Activated CD8-positive, alpha-beta T cell treated with anti-CD3 and anti-CD28 coated beads for 36 hours (primary cell): ENCODE measurements around the gene SF3B5. TPM values are rescaled to one million over a fixed set of nuclear protein-coding genes. Genes with fewer than 3 reads are reported as not detected.
"Not testable (repeated sequence)": the region's sequence is repeated elsewhere in the genome, so short reads cannot be mapped to it uniquely, and the experiment has no call there.

Experiments used
- ATAC-seq: fragments of 200-7000 bp; cut with Tn5 transposase; one replicate; pipeline ENCODE4 v1.10.0; 2021; ENCODE audit warnings: mild to moderate bottlenecking, moderate library complexity
- CTCF ChIA-PET: fragments of 350-600 bp; sonication (Branson Sonifier 250); formaldehyde crosslinking; loops from one replicate; lab custom pipeline; 2021; ENCODE audit warnings: antibody characterized with exemption; lab: Charles Lee
- POLR2A ChIA-PET: fragments of 350-600 bp; sonication (Branson Sonifier 250); formaldehyde crosslinking; loops from one replicate; lab custom pipeline; 2021; ENCODE audit warnings: antibody characterized with exemption; lab: Charles Lee
- DNase-seq: peaks from one replicate; pipeline ENCODE4 v3.0.0-alpha.2; 2020
- H3K27ac Mint-ChIP-seq: one replicate; pipeline ENCODE4 v1.8.0; 2021; ENCODE audit warnings: mild to moderate bottlenecking, mixed read lengths
- H3K27me3 Mint-ChIP-seq: one replicate; pipeline ENCODE4 v1.8.0; 2021; ENCODE audit warnings: mixed read lengths
- H3K36me3 Mint-ChIP-seq: one replicate; pipeline ENCODE4 v1.8.0; 2021; ENCODE audit warnings: low read depth, mixed read lengths
- H3K4me1 Mint-ChIP-seq: one replicate; pipeline ENCODE4 v1.8.0; 2021; ENCODE audit warnings: low read depth, mixed read lengths
- H3K4me3 Mint-ChIP-seq: one replicate; pipeline ENCODE4 v1.8.0; 2021; ENCODE audit warnings: mild to moderate bottlenecking, moderate library complexity, mixed read lengths
- H3K9me3 Mint-ChIP-seq: one replicate; pipeline ENCODE4 v1.8.0; 2021; ENCODE audit warnings: mixed read lengths
- CTCF ChIP-seq: fragments of 200-600 bp; IDR thresholded peaks from one replicate; pipeline ENCODE4 v1.8.0; 2022; ENCODE audit warnings: antibody characterized with exemption, mild to moderate bottlenecking
- intact Hi-C: fragments of 100-400 bp; cut with micrococcal nuclease; formaldehyde crosslinking; loops from one replicate; pipeline ENCODE4 v1.10.0; 2022
- total RNA-seq, 2 experiments: library from RNA; stranded (reverse); gene quantifications; one replicate each; pipeline ENCODE4 v1.2.3, GENCODE V29; 2021

SF3B5 gene
- total RNA-seq, 2 experiments from 2014 or later, result 207 to 210 TPM

- Mint-ChIP-seq H3K36me3 (no peaks in the 10 kb centered on the region), H3K27me3 (peaks cover 5% of the 10 kb centered on the region), H3K27ac (no peak overlapping the region), H3K4me1 (peaks cover 35% of the 10 kb centered on the region), H3K9me3 (no peaks in the 10 kb centered on the region), H3K4me3 (no peak overlapping the region)
- POLR2A ChIA-PET, result no interaction called here
- TF ChIP-seq CTCF, result no peak
- CTCF ChIA-PET, result no interaction called here
- intact Hi-C loops, result no loop called here
- no peak for ATAC-seq
- DNase-seq, result no peak
Measured at GRCh38 chr6:144134176-144134575, 38.8 kb upstream of the SF3B5 start.

GRCh38 chr6:144133225-144133821 is 38.0 kb upstream of the SF3B5 start:
- Mint-ChIP-seq H3K27me3 (peaks cover 5% of the 10 kb centered on the region), H3K36me3 (no peaks in the 10 kb centered on the region), H3K4me1 (peaks cover 37% of the 10 kb centered on the region), H3K9me3 (no peaks in the 10 kb centered on the region), H3K4me3 (no peak overlapping the region), H3K27ac (peak overlapping the region; percentile 14)
- POLR2A ChIA-PET, result no interaction called here
- TF ChIP-seq CTCF, result no peak
- DNase-seq, result no peak
- intact Hi-C loops, result no loop called here
- CTCF ChIA-PET, result interaction anchor here (0.8 kb wide), 1 partner anchor 28 kb away, joined by 3 read pairs; no protein-coding TSS in a partner anchor
- no peak for ATAC-seq

- H3K4me3 Mint-ChIP-seq, intact Hi-C loops, H3K27me3 Mint-ChIP-seq, CTCF ChIA-PET, H3K9me3 Mint-ChIP-seq, DNase-seq, ATAC-seq, H3K36me3 Mint-ChIP-seq: not testable (repeated sequence)
- POLR2A ChIA-PET, result interaction anchor here (0.7 to 1.7 kb wide), 2 partner anchors 18 to 84 kb away, joined by 3 to 11 read pairs; partner anchors contain the start of gene STX11
- peaks cover 37% of the 10 kb centered on the region for H3K4me1 Mint-ChIP-seq
- H3K27ac Mint-ChIP-seq, result peak overlapping the region; percentile 54
Measured at GRCh38 chr6:144132167-144132690, 36.9 kb upstream of the SF3B5 start.

GRCh38 chr6:144131248-144131709 is 35.9 kb upstream of the SF3B5 start:
- DNase-seq (no peak), ATAC-seq (peak; percentile 93)
- H3K27ac Mint-ChIP-seq, result peak overlapping the region; percentile 94
- no peaks in the 10 kb centered on the region for H3K9me3 Mint-ChIP-seq
- peaks cover 2% of the 10 kb centered on the region for H3K27me3 Mint-ChIP-seq
- H3K4me1 Mint-ChIP-seq, result peaks cover 37% of the 10 kb centered on the region
- CTCF ChIA-PET, result interaction anchor here (1.2 kb wide), 2 partner anchors 26 to 88 kb away, joined by 3 to 4 read pairs; no protein-coding TSS in a partner anchor
- TF ChIP-seq CTCF, result no peak
- no peaks in the 10 kb centered on the region for H3K36me3 Mint-ChIP-seq
- POLR2A ChIA-PET, result interaction anchor here (0.7 to 1.7 kb wide), 2 partner anchors 19 to 85 kb away, joined by 3 to 11 read pairs; partner anchors contain the start of gene STX11
- H3K4me3 Mint-ChIP-seq, result peak overlapping the region; percentile 42
- intact Hi-C loops, result no loop called here

GRCh38 chr6:144129469-144129868 is 34.1 kb upstream of the SF3B5 start:
- H3K27ac Mint-ChIP-seq, result no peak overlapping the region
- ChIA-PET CTCF (interaction anchor here (1.3 to 1.8 kb wide), 4 partner anchors 20 to 89 kb away, joined by 3 to 10 read pairs (median 6); partner anchors contain the start of gene STX11), POLR2A (interaction anchor here (0.7 to 2.2 kb wide), 3 partner anchors 13 to 33 kb away, joined by 3 to 14 read pairs (median 4); partner anchors contain the start of gene STX11)
- no peak for TF ChIP-seq CTCF
- DNase-seq (no peak), ATAC-seq (no peak)
- H3K9me3 Mint-ChIP-seq, result no peaks in the 10 kb centered on the region
- intact Hi-C loops, result no loop called here
- H3K36me3 Mint-ChIP-seq, result no peaks in the 10 kb centered on the region
- H3K27me3 Mint-ChIP-seq, result peaks cover 2% of the 10 kb centered on the region
- H3K4me3 Mint-ChIP-seq, result no peak overlapping the region
- H3K4me1 Mint-ChIP-seq, result peaks cover 37% of the 10 kb centered on the region
